ENCODE results near the gene SFTPA1. TPM values are rescaled to one million over a fixed set of nuclear protein-coding genes. Genes with fewer than 3 reads are reported as not detected.
"Not testable (repeated sequence)": the region's sequence is repeated elsewhere in the genome, so short reads cannot be mapped to it uniquely, and the experiment has no call there.

The SFTPA1 gene
- total and polyA plus RNA-seq, 8 donors = 0.75 to 525 (median 1.4) TPM; not detected in 3

DNA sequence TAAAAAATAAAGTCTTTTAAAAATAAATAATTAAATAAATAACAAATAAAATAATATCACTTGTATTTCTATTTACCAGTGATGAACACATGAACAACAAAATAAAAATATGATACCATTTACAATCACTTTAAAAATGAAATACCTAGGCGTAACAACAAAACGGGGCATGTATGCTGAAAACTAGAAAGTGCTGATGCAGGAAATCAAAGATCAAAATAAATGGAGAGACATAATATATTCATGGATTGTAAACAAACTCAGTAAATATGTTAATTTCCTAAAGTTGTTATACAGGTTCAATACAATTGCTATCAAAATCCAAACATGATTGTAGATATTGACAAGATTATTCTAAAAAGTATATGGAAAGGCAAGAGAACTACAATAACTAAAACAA lies 31.4 kb upstream of the SFTPA1 start:
- peaks cover 0 to 5% (median 0%) of the 10 kb centered on the region in 4 donors for H3K9me3 ChIP-seq
- H3K4me1 ChIP-seq = no peaks in the 10 kb centered on the region
- DNase-seq = no peak
- TF ChIP-seq POLR2AphosphoS5 (IDR thresholded peaks at IDR 0.05) = no peak
- TF ChIP-seq EP300 (IDR thresholded peaks at IDR 0.05) = no peak
- no peak for TF ChIP-seq POLR2A (IDR thresholded peaks at IDR 0.05)
- TF ChIP-seq, protein P1, sequence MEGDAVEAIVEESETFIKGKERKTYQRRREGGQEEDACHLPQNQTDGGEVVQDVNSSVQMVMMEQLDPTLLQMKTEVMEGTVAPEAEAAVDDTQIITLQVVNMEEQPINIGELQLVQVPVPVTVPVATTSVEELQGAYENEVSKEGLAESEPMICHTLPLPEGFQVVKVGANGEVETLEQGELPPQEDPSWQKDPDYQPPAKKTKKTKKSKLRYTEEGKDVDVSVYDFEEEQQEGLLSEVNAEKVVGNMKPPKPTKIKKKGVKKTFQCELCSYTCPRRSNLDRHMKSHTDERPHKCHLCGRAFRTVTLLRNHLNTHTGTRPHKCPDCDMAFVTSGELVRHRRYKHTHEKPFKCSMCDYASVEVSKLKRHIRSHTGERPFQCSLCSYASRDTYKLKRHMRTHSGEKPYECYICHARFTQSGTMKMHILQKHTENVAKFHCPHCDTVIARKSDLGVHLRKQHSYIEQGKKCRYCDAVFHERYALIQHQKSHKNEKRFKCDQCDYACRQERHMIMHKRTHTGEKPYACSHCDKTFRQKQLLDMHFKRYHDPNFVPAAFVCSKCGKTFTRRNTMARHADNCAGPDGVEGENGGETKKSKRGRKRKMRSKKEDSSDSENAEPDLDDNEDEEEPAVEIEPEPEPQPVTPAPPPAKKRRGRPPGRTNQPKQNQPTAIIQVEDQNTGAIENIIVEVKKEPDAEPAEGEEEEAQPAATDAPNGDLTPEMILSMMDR (IDR thresholded peaks at IDR 0.05) = no peak
- intact Hi-C loops (cut with DNase I; ENCODE audit: low total_unique reads) = no loop called here
- H3K36me3 ChIP-seq = no peaks in the 10 kb centered on the region
- H3K27ac ChIP-seq = no peak overlapping the region
- no peak overlapping the region for H3K4me3 ChIP-seq
- 92 to 97% (median 93%) methylated on average over 2 of the region's 2 CpGs for WGBS, 5 donors
- H3K27me3 ChIP-seq = no peaks in the 10 kb centered on the region

DNA sequence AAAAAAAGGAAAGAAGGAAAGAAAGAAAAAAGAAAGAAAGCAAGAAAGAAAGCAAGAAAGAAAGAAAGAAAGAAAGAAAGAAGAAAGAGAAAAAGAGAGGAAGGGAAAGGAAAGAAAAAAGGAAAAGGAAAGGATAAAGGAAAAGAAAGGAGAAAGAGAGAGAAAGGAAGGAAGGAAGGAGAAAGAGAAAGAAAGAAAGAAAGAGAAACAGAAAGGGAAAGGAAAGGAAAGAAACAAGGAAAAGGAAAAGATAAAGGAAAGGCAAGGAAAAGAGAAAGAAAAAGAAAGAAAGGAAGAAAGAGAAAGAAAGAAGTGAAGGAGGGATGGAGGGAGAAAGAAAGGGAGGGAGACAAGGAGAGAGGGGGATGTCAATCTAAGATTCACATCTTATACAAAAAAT lies 29.7 kb upstream of the SFTPA1 start:
- Histone ChIP-seq H3K27ac (no peak overlapping the region), H3K36me3 (no peaks in the 10 kb centered on the region), H3K9me3 (no peaks in the 10 kb centered on the region), H3K4me3 (no peak overlapping the region), H3K27me3 (no peaks in the 10 kb centered on the region), H3K4me1 (no peaks in the 10 kb centered on the region)
- TF ChIP-seq, protein P1 (IDR thresholded peaks at IDR 0.05) = no peak
- no peak for TF ChIP-seq POLR2AphosphoS5 (IDR thresholded peaks at IDR 0.05)
- TF ChIP-seq POLR2A (IDR thresholded peaks at IDR 0.05) = no peak
- TF ChIP-seq EP300 (IDR thresholded peaks at IDR 0.05) = no peak
- DNase-seq = no peak
- intact Hi-C loops (cut with DNase I; ENCODE audit: low total_unique reads) = no loop called here

- no peaks in the 10 kb centered on the region for H3K4me1 ChIP-seq
- no peaks in the 10 kb centered on the region for H3K27me3 ChIP-seq
- no peaks in the 10 kb centered on the region for H3K36me3 ChIP-seq
- no peak for DNase-seq
- H3K27ac ChIP-seq = no peak overlapping the region
- 76 to 89% (median 81%) methylated on average over 5 to 6 of the region's 6 CpGs for WGBS, 5 donors
- no peak overlapping the region for H3K4me3 ChIP-seq
- intact Hi-C loops (cut with DNase I; ENCODE audit: low total_unique reads) = no loop called here
- TF ChIP-seq POLR2AphosphoS5 (IDR thresholded peaks at IDR 0.05) = no peak
- no peaks in the 10 kb centered on the region for H3K9me3 ChIP-seq
Observed at GRCh38 chr10:79582096-79582495, 28.6 kb upstream of the SFTPA1 start.

DNA sequence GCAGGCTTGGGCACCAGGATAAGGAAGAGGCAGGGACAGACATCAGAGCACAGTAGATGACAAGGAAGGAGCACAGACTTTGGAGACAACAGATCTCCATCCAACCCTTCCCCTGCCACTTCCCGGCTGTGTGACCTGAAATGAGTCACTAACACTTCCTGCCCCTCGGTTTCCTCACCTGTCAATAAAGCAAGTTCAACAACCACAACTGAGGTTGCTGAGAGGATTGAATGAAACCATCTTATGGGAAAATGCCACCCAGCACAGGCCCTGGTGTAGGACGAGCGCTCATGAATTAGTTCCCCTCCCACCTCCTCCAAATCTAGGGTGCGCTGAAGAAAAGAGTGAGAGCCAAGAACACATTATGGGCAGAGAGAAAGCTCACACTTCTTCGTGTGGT lies 27.8 kb upstream of the SFTPA1 start:
- H3K4me1 ChIP-seq; H3K27ac ChIP-seq; H3K9me3 ChIP-seq; DNase-seq; intact Hi-C loops (cut with DNase I; ENCODE audit: low total_unique reads); H3K27me3 ChIP-seq; H3K4me3 ChIP-seq; H3K36me3 ChIP-seq: not testable (repeated sequence)
- WGBS, 5 donors = 58 to 75% (median 69%) methylated on average over 2 to 5 of the region's 6 CpGs

DNA sequence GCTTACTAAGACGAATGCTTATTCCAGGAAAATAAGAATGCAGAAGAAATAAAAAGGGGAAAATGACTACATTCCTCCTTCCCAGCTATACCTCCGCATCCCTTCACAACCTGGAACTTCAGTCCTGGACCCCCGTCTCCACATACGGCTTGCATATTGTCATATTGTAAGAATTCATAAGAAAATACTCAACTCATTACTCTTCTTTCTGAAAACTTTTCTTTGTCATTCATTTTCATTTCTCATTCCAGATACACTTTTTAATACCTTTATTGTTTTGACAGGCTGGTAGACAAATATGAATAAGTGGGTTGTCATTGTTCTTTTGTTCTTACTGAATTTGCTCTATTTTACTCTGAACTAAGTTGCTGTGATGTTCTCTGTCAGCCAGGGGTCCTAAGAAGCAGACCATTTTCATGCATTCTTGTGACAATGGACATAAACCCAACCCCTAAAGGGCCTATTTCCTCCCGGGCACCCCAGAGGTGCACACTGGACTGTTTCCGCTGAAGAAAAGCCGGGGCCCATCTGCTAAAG lies 27.2 kb upstream of the SFTPA1 start:
- intact Hi-C loops (cut with DNase I; ENCODE audit: low total_unique reads) = no loop called here
- Histone ChIP-seq H3K36me3 (no peaks in the 10 kb centered on the region), H3K27ac (no peak overlapping the region), H3K4me1 (no peaks in the 10 kb centered on the region), H3K27me3 (peaks cover 0 to under 1% (median 0%) of the 10 kb centered on the region in 3 donors), H3K9me3 (no peaks in the 10 kb centered on the region), H3K4me3 (no peak overlapping the region)
- TF ChIP-seq POLR2A (IDR thresholded peaks at IDR 0.05) = no peak
- TF ChIP-seq EP300 (IDR thresholded peaks at IDR 0.05) = no peak
- TF ChIP-seq, protein P1 (IDR thresholded peaks at IDR 0.05) = no peak
- TF ChIP-seq POLR2AphosphoS5 (IDR thresholded peaks at IDR 0.05) = no peak
- WGBS, 5 donors = 87 to 91% (median 90%) methylated on average over 7 of the region's 7 CpGs
- DNase-seq = no peak

All from stomach (tissue), 9 donors.